IPS DF 19.7 (cell line): ENCODE measurements around the gene PDS5B.
"Not testable (repeated sequence)": the region's sequence is repeated elsewhere in the genome, so short reads cannot be mapped to it uniquely, and the experiment has no call there.

Experiments used
- DNase-seq: peaks from one replicate; pipeline ENCODE4 v3.0.0-alpha.2; 2013; ENCODE audit warnings: low read depth, low spot score

Gene PDS5B

DNA sequence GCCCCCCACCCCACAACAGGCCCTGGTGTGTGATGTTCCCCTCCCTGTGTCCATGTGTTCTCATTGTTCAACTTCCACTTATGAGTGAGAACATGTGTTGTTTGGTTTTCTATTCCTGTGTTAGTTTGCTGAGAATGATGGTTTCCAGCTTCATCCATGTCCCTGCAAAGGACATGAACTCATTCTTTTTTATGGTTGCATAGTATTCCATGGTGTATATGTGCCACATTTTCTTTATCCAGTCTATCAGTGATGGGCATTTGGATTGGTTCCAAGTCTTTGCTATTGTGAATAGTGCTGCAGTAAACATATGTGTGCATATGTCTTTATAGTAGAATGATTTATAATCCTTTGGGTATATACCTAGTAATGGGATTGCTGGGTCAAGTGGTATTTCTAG lies 142.8 kb downstream of the PDS5B start:
- DNase-seq: not testable (repeated sequence)

- DNase-seq: no peak
Measured at GRCh38 chr13:32731074-32731473, 144.8 kb downstream of the PDS5B start.

- DNase-seq: no peak
Measured at GRCh38 chr13:32731576-32731975, 145.3 kb downstream of the PDS5B start.

GRCh38 chr13:32733690-32734089 lies 147.4 kb downstream of the PDS5B start:
- no peak for DNase-seq

DNA sequence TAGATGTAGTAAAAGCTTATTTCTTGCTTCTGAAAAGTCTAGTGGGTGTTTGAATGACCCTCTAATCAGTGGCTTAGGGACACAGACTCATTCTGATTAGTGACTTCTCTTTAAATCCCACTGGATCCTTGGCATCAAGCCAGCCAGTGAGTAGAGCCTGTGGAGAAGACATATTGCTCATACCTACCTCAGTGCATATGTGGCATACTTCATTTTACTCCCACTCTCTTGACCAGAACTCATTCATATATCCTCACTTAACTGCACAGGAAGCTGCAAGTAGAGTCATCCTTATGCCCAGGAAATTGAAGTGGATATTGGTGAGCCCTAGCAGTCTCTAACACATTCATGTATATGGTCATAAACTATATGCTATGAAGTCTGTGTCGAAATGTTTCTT lies 148.3 kb downstream of the PDS5B start:
- DNase-seq: no peak

- no peak for DNase-seq
Measured at GRCh38 chr13:32735859-32736258, 149.6 kb downstream of the PDS5B start.

DNA sequence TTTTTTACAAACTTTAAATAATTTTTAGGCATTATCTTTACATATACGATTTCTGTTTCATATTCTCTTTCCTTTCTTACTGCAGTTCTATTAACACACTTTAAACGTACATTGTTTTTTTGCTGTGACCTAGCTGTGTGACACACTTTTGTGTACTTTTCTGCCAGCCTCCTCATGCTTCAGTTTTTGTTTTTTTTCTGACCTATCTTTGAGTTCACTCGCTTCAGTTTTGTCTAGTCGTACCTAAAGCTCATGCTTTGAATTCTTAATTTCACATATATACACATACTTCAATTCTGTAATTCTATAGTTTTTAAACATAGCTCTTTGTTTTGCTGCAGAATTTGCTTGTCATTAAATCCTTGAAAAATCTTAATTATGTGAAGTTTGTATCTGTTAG lies 150.4 kb downstream of the PDS5B start:
- no peak for DNase-seq

DNA sequence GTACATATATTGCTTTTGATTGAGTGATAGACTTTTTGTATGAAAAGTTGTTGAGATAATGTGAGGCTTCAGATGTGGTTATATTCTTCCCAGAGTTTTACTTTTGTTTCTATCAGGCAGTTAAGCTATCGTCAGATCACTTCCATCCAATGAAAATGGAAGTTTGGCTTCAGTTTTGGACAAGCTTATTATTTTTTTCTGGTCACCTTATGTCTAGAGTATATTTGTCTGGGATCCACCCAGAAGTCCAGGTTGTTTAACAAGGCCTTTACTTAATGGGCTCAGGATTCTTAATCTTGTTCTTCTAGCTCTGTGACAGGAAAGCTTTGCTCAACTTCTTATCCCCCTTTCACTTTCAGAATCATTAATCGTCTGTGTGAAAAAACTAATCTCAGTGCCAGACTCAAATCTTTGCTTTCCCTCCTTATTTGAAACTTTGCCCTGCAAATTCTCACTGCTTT lies 150.9 kb downstream of the PDS5B start:
- DNase-seq: no peak

DNA sequence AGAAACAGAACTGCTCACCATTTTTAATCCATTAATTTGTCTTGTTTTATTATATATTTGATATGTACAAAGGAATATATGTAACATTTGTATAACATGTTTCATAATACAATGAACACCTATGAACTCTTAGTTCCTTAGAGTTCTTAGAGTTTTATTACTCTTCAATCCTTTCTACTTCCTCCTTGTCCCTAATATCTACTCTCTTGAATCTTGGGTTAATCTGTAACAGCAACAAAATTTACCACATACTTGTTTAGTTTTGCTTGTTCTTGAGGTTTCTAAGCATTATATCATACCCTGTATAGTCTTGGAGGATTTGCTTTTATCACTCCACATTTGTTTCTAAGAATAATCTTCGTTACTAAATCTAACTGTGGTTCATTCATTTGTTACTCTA lies 151.4 kb downstream of the PDS5B start:
- no peak for DNase-seq

DNA sequence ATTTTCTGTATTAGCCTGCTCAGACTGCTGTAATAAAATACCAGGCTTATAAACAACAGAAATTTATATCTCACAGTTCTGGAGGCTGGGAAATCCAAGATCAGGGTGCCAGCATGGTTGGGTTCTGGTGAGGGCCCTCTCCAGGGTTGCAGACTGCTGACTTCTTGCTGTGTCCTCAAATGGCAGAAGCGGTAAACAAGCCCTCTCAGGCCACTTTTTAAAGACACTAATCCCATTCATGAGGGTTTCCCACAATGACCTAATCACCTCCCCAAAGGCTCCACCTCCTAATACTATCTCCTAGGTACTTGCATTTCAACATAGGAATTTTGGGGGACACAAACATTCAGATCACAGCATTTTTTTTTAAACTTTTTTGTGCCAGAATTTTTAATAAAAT lies 159.3 kb downstream of the PDS5B start:
- no peak for DNase-seq

DNA sequence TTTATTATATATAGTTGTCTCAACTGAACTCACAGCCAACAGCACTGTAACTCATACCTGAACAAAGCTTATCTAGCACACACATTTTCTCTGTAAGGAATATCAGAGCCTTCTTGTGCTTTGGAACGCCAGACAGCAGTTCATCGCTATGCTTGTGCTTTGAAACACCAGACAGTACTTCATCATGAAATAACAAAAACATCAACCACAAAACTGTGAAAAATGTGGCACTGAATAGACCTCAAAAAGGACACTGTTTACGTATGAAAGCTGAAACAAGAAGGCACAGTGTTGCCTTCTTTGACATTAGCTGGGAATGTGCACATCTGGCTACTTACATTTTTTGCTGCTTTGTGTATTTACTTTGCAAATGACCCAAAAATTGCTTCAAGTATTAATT lies 160.2 kb downstream of the PDS5B start:
- no peak for DNase-seq

DNA sequence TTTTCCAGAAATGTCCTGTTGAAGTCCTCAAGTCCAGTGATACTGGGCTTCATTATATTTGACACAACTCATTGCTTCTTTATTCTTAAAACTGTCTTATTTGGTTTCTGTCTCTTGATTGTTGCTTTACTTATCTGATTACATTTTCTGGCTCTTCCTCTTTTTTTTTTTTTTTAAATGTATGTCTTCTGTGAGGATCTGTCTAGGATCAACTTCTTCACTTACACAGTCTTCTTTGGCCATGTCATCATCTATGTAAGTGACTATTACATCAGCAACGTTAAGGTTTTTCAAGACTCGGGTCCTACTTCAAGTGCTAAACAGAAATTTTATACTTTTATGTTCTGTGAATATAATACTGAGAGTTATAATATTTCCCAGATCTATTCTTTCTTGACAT lies 162.1 kb downstream of the PDS5B start:
- no peak for DNase-seq

- no peak for DNase-seq
Measured at GRCh38 chr13:32751340-32751739, 165.1 kb downstream of the PDS5B start.

DNA sequence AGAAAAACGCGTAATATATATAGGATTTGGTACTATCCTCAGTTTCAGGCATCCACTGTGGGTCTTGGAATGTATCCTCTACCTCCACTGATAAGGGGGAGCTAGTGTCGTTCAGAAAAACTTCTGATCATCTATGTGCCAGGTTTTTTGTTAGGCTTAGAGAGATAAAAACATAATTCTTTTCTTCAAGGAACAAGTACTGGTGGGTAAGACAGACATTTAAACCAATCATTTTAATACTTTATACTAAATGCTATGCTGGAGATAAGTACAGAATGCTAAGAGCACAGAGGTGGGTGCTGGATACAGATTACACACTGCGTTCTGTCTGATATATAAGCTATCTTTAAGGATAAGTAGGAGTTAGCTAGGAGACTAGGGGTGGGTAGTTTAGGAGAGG lies 166.1 kb downstream of the PDS5B start:
- DNase-seq: no peak

- DNase-seq: no peak
Measured at GRCh38 chr13:32752997-32753606, 166.8 kb downstream of the PDS5B start.

DNA sequence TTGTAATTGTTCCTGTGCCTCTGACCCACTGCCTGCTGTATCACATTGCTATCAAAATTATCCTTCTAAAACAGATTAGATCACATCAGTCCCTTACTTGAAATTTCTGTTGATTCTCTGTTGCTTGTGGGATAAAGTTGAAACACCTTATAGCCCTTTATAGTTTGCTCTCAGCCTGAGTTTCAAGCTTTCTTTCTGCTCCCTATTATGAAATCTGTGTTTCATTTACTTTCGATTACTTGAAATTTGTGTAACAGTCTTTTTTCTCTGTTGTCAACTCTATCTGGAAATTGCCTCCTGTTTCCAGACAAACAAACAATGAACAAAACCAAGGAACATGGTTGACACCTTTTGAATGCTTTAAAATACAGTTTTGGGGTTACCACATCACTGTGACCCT lies 167.9 kb downstream of the PDS5B start:
- DNase-seq: no peak

DNA sequence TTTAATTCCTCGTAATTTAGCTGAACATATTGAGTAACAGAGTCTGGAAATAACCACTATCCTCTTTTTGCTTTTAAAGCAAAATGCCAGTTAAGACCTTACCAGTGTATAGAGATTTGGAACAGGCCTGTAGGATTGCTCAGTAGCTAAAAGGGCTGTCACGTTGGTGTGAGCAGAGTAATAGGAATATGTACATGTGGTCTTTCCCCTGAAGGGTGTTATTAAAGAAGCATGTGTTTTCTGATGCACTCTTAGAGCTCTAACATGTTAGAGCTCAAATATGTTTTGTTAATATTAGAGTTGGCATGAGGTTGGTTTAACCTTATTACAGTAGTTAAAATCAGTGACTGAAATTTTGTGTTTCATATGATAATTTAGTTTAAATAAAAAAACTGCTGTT lies 172.9 kb downstream of the PDS5B start:
- DNase-seq: no peak

DNA sequence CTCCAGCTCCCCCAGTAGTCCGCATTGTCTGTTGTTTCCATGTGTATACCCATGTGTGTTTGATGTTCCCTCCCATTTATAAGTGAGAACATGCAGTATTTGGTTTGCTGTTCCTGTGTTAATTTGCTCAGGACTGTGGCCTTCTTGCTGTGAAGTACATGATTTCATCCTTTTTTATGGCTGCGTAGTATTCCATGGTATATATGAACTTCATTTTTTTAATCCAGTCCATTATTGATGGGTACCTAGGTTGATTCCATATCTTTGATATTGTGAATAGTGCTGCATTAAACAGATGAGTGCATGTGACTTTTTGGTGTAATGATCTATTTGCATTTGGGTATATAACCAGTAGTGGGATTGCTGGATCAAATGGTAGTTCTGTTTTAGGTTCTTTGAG lies 175.2 kb downstream of the PDS5B start:
- DNase-seq: no peak

DNA sequence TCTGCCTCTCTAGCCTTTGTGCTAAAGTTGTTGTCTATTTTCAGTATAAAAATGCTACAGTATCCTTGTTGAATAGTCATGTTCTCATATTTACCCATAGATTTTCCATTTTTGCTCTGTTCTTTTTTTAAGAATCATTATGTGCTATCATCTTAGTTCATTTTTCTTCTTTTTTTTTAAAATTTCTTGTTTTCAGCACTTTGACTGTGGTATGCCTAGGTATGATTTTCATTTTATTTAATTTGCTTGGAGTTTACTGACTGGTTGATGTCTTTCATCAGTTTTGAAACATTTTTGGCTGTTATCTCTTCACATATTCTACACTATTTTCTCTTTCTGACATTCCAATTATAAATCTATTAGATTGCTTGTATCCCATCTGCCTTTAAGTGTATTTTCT lies 192.9 kb downstream of the PDS5B start:
- no peak for DNase-seq

- DNase-seq: no peak
Measured at GRCh38 chr13:32781906-32782305, 195.7 kb downstream of the PDS5B start.

GRCh38 chr13:32783067-32783466 lies 196.8 kb downstream of the PDS5B start:
- DNase-seq: no peak

- DNase-seq: no peak
Measured at GRCh38 chr13:32790731-32791130, 204.5 kb downstream of the PDS5B start.

- DNase-seq: no peak
Measured at GRCh38 chr13:32791545-32792172, 205.4 kb downstream of the PDS5B start.

- no peak for DNase-seq
Measured at GRCh38 chr13:32796754-32797153, 210.5 kb downstream of the PDS5B start.
